PC-3 (cell line): ENCODE measurements around the gene EPG5.

Source experiments
- EZH2 ChIP-seq: fragments of 300-600 bp; sonication (generic); IDR thresholded peaks from one replicate; pipeline ENCODE4 v1.6.1; 2017; ENCODE audit warnings: antibody characterized with exemption, mild to moderate bottlenecking, low read length; ENCODE audit not compliant: unreplicated experiment
- EZH2phosphoT487 ChIP-seq: fragments of 300-600 bp; sonication (generic); IDR thresholded peaks from 2 replicates; pipeline ENCODE4 v1.6.1; 2018; ENCODE audit warnings: mild to moderate bottlenecking, antibody characterized with exemption, low read length, borderline replicate concordance
- TF ChIP-seq, protein P1 (sequence below): fragments of 300-600 bp; sonication (generic); conservative IDR thresholded peaks from 2 replicates; pipeline ENCODE4 v1.5.1; 2017; ENCODE audit warnings: antibody characterized with exemption, low read depth, mild to moderate bottlenecking, low read length

DNA sequence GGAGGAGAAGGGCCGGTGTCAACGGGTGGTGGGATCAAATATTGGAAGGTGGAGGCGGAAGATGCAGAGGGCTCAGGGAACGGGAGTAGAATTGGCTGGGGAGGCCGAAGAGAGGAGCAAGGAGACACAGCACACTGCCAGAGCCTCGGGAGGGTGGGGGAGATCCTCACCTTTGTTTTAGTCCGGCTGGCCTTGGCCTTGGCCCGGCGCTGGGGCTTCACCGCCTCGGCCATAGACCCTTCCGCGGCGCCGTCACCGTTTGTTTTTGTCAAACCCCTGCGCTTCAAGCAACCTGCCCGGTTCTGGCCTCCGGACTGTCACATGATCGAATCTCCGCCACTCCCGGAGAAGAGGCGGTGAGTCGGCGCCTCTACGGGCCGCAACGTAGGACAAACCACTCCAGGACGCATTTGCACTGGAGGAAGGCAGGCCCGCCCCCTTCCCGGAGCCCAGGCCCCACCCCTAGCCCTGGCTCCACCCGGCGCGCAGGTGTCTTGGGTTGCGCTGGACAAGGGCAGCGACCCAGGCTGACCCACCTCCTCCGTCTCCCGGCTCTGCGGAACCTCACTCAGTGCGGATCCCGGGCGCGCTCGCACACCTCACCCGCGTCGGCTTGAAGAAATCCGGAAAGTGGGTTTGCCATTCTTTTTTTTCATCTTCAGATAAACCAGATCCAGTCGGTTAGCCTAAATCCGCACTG lies at the start of gene EPG5:
- TF ChIP-seq, protein P1, sequence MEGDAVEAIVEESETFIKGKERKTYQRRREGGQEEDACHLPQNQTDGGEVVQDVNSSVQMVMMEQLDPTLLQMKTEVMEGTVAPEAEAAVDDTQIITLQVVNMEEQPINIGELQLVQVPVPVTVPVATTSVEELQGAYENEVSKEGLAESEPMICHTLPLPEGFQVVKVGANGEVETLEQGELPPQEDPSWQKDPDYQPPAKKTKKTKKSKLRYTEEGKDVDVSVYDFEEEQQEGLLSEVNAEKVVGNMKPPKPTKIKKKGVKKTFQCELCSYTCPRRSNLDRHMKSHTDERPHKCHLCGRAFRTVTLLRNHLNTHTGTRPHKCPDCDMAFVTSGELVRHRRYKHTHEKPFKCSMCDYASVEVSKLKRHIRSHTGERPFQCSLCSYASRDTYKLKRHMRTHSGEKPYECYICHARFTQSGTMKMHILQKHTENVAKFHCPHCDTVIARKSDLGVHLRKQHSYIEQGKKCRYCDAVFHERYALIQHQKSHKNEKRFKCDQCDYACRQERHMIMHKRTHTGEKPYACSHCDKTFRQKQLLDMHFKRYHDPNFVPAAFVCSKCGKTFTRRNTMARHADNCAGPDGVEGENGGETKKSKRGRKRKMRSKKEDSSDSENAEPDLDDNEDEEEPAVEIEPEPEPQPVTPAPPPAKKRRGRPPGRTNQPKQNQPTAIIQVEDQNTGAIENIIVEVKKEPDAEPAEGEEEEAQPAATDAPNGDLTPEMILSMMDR: no peak
- TF ChIP-seq EZH2phosphoT487 (no peak), EZH2 (no peak)
